ENCODE measurements around the gene ST6GAL1. TPM values are rescaled to one million over a fixed set of nuclear protein-coding genes. Genes with fewer than 3 reads are reported as not detected.
"Not testable (repeated sequence)": the region's sequence is repeated elsewhere in the genome, so short reads cannot be mapped to it uniquely, and the experiment has no call there.

The ST6GAL1 gene
- total RNA-seq, 1 donor from 2014 or later = 410 TPM

DNA sequence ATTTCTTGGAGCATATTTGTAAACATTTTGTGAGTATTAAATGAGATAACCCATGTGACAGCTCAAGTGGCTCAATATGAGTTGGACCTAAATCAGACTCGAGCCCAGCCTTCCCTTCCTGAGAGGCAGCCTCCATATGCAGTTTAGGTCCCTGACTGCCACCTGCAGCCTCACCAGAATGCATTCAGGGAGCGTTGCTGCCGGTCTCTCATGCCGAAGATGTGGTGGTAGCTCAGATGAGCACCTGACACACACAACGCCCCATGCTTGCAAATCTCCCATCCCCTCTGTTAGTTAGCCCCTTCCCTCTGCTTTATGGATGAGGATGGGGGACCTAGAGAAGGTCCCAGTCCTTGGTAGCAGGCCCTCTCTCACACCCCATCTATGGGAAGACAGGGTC is 9.2 kb downstream of the ST6GAL1 start:
- DNase-seq (ENCODE audit: low spot score) (no peak), ATAC-seq (no peak)

DNA sequence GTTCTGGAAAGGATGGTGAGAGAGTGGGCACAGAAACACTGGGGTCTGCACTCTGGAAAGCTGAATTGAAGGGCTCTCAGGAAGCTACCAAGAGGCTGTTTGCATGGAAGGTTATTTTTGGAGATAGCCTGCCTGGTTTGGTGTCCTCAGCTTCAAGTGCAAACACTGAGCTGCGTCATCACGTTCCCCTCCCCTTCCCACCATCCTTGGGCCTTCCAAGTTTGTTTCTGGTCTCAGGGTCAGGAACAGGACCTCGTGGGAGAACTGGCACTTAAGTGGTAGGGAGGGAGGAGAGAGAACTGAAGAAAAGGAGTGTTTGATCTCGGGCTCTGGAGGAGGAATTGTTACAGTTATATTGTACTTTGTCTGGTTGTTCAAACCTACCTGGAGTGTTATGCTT is 10.6 kb downstream of the ST6GAL1 start:
- no peak for ATAC-seq
- DNase-seq (ENCODE audit: low spot score) = no peak

DNA sequence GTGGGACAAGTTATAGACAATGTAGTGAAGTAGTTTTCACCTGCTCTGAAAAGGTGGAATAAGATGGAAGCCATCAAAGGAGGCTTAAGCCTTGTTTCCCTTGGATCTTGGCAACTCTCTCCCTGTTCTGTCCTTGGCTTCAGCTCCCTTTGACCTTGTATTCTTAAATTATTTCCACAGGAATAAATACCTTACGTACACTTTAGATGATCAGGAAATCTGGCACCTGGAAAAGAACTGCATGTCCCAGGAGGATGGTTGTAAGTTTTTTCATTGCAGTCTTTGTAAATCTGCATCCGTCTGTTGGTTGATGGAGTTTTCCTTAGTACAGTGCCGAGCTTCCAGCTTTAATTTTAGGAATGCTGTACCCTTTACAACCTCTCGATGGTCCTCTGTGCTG is 11.8 kb downstream of the ST6GAL1 start:
- DNase-seq (ENCODE audit: low spot score) = no peak
- ATAC-seq = no peak

DNA sequence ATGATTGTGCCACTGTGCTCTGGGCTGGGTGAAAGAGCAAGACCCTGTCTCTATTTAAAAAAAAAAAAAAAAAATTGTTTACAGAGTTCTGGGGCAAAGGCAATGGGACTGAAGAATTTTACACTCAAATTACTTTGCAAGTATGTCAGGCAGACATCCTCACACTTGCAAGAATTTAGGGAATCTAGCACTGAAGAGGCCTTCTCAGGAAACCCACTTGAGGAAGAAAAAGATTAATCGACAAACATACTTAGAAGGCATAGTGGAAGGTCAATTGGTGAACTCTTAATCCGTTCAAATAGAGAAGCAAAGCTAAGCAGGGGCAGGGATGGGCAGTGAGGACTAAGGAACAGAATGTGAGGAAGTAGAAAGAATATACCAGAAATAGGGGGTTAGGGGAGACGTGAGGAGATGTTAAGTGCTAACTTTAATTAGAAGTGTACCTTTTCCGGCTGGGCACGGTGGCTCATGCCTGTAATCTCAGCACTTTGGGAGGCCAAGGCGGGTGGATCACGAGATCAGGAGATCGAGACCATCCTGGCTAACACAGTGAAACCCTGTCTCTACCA is 15.0 kb downstream of the ST6GAL1 start:
- ATAC-seq = no peak

DNA sequence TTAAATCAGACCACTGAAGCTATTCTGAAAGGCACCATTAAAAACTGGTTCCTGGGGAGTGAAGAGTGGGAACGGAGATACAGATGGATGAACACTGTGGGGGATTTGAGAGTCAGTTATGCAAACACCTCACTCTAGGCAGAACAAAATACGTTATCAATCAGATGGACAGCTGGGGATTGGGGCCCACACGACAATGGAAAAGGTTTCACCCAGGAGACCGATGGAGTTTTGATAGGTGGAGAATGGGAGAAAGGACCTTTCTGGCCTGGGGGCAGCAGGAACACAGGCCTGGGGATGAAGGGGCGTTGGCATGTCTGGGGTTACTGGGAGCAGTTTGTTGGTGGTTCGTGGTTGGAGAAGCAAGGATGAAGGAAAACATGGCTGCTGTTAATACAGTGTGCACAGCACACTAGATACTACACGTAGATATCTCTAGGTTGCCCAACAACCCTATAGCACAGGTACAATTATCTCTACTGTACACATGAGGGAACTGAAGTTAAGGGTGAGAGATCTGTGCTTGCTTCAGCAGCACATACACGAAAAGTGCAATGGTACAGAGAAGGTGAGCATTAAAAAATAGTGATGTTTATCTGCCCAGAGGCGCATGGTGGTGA is 16.5 kb downstream of the ST6GAL1 start:
- no peak for DNase-seq (ENCODE audit: low spot score)
- ATAC-seq = no peak

More for the DNA sequence above, 15.0 kb downstream of the ST6GAL1 start:
- DNase-seq (ENCODE audit: low spot score) = no peak

DNA sequence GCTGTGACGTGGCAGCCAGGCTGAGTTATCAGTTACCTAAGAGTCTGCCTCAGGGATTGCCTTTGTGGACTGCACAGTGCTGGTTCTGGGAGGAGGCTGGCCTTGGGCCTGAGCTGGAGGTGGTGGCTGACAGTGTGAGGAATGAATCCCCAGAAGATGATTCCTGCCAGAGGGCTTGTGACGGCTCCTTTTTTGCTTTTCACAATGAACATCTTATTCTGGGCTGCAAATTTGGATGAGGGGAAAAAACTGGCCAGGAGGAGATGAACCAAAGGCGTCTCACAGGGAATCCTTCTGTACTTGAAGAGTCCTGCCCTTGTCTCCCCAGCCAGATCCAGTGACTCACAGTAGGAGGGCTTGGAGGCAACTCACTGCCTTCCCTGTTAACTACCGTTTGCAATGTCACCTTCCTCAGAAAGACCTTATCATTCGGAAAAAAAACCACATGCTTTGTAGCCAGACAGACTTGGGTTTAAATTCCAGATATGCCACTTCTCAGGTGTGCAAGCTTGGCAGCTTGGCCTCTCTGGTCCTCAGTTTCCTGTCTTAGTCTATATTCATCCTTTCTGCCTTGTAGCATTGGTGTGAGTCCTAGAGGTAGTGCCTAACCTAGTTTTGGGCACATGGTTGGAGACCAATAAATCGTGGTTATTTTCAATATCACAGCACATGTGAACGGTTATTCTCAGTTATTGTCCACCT is 19.1 kb downstream of the ST6GAL1 start:
- DNase-seq (ENCODE audit: low spot score) (no peak), ATAC-seq (no peak)

DNA sequence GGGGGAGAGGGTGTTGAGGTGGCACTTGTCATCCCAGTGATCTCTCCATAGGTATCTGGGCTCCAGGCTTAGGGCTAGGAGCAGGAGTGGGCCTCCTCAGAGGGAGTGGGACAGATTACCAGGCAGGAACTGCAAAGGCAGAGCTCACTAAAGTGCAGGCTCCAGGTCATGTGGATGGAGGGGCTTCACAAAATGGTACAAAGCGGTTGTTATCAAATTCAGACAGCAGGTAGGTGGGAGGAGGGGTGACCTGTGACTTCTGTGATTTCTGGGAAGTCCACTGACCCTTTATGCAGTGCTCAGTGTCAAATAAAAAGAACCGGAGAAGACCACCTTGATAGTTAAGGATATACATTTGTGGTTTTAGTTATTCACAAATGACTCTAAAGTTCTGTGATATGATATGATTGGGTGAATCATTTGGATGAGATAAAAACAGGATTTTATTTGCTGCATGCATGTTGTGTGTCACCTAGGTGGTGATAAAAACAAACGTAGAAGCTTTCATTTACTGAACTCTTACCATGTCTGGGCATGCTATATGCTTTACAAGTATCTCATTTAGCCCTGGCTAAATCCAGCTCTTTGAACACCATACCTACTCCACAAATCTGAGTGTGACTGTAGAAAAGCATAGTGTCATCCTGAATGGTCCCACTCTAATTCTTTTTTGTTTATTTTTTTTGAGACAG is 20.2 kb downstream of the ST6GAL1 start:
- no peak for DNase-seq (ENCODE audit: low spot score)
- ATAC-seq = no peak

DNA sequence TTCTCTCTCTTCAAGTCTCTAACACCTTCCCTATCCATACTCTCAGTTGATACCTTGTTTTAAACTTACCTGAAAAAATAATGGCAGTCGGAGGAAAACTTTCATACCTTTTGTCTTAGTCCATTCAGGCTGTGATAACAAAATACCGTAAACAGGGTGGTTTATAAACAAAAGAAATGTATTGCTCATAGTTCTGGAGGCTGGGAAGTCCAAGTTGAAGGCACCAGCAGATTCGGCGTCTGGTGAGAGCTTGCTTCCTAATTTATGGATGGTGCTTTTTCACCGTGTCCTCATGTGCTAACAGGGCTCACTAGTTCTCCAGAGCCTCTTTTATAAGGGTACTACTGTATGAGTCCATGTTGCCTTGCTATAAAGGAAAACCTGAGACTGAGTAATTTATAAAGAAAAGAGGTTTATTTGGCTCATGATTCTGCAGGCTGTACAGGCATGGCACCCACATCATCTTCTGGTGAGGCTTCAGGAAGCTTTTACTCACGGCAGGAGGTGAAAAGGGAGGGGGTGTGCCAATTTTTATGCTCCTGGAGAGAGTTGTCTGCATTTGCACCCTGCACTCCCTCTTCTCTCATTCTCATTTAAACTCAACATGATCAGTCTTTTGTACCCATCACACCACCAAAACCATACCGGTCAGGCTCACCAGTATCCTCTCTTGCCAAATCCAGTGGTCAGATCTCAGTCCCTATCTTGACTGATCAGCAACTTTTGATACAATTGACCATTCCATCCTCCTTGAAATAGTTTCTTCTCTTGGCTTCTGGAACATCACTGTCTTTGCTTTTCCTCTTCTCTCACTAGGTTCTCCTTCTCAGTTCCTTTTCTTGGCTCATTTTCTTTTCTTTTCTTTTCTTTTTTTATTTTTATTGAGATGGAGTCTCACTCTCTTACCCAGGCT is 21.6 kb downstream of the ST6GAL1 start:
- DNase-seq (ENCODE audit: low spot score) (no peak), ATAC-seq (no peak)

DNA sequence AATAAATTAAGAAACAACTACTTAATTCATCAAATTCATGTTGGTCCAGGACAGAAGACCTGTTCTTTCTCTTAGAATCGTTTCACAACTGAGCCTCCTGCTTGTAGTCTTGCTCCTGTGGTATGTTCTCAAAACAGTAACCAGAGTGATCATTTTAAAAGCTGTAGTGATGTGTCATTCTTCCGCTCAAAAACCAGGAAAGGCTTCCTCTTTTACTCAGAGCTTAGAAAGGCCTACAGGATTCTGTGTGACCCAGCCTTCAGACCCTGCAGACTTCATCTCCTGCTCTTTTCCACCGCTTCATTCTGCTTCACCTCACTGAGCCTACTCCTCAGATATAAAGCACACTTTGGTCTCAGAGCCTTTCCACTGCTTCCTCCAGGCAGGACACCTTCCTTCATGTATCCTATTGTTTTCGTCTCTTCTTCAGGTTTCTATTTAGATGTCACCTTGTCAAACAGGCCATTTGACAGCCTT is 22.7 kb downstream of the ST6GAL1 start:
- no peak for DNase-seq (ENCODE audit: low spot score)
- peak; percentile 20 for ATAC-seq

DNA sequence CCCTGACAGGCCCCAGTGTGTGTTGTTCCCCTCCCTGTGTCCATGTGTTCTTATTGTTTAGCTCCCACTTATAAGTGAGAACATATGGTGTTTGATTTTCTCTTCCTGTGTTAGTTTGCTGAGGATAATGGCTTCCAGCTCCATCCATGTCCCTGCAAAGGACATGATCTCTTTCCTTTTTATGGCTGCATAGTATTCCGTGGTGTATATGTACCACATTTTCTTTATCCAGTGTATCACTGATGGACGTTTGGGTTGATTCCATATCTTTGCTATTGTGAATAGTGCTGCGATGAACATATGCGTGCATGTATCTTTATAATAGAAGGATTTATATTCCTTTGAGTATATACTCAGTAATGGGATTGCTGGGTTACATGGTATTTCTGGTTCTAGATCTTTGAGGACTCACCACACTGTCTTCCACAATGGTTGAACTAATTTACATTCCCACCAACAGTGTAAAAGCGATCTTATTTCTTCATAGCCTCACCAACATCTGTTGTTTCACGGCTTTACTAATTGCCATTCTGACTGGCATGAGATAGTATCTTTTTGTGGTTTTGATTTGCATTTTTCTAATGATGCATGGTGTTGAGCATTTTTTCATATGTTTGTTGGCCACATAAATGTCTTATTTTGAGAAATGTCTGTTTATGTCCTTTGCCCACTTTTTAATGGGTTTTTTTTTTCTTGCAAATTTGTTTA is 23.8 kb downstream of the ST6GAL1 start:
- not testable (repeated sequence) for DNase-seq (ENCODE audit: low spot score); ATAC-seq

DNA sequence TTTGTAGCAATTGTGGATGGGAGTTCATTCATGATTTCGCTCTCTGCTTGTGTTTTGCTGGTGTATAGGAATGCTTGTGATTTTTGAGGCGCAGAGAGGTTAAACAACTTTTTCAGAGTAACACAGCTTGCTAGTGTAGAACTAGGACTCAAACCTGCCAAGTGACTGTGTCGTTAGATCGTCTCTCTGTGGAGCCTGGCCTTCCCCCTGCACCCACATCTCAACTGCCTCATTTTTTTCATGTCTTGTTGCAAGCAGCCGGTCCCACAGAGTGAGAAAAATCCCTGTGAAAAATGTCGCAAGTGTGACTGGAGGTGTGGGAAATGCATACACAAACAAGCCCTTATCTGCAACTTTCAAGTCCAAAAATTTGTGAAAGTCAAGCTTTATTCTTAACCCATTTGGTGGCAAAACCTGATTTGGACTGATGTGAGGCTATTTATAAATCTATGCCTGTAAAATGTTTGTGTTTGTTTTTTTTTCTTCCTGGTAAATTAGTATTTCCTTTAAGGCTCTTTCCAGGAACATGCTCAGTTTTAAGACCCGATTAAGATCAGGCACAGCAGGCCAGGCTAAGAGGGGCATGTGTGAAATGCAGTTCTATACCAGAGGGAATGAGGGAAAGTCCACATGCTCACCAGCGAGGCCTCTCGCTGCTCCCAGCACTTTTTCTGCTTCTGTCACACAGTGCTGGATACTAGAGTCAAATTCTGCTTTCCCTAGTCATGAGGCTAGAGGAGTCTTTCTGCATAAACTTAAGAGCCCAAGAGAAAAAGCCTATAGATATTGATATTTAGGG is 25.8 kb downstream of the ST6GAL1 start:
- ATAC-seq (peak; percentile 23), DNase-seq (ENCODE audit: low spot score) (no peak)

DNA sequence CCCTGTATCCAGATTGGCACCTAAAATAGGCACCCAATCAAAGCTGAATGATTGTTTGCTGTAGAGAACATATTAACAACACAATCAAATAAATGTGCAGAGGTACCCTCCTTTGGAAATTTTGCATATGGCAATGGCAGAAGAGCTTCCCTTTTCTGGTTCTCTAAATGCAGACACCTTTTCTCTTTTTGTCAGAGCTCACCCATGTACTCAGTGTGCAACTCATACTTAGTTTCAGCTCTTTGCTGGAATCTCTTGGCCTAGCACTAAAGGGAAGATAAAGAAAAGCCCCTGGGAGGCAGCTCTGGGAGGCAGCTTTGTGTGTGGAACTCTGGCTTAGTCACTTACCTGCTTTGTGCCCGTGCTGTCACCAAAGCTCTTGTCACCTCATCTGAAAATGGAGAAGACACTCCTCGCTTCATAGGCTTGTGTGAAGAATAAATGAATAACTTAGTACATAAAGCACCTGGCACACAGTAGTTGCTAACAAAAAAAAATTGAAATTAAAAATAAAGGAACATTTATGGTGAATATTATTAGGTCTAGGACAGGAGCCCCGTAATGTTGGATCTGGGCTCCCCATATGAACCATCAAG is 28.8 kb downstream of the ST6GAL1 start:
- DNase-seq (ENCODE audit: low spot score) (no peak), ATAC-seq (no peak)

DNA sequence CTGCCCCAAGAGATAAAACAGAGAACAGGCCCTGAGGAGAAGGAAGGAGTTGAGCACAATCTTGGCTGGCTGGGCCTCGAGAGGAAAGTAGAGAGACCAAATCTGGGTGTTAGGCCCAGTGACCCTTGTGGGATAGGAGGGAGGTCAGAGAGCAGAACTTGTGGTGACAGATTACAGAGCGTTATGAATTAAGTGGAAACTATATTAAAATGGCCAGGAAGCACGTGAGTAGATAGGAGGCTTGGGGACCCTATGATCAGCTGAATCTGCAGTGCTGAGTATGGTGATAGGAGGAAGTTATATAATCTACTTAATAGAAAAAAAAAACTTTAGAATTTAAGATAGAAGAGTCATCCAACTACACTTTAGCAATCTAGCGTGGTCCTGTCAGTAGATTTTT is 30.0 kb downstream of the ST6GAL1 start:
- ATAC-seq = peak; percentile 75
- DNase-seq (ENCODE audit: low spot score) = no peak

DNA sequence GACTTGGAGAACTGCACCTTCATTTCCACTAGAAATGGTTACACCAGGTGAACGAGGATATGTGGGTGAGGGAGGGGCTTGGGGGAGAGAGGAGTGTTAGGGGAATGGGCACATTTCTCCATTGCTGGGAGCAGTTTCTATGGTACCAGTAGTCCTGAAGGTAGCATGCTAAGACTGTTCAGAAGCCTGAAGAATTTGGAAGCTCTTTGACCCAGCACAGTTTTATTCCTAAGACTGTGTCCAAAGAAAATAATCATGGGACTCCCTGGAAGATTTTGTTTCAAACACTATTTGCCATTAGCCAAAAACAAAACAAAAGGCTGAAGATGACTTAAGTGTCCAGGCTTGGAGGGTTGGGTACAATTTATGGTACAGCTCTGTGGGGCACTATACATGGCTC is 32.1 kb downstream of the ST6GAL1 start:
- ATAC-seq = no peak
- DNase-seq (ENCODE audit: low spot score) = no peak

DNA sequence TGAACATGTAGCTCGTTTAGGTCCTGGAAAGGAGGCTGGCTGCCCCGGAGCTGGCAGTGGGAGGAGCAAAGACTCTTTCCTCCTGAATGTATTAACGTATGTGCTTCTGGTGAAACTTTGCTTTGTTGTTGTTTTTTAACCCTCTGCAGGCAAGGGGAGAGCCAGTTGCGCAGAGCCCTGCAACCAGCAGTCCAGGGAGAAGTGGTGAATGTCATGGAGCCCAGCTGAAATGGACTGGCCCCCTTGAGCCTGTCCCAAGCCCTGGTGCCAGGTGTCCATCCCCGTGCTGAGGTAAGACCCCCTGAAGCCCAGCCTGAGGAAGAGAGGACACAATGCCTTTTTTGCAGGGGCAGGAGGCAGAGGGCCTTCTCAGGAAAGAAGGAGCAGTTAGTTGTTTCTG is 33.3 kb downstream of the ST6GAL1 start:
- DNase-seq (ENCODE audit: low spot score) = no peak
- ATAC-seq = no peak

DNA sequence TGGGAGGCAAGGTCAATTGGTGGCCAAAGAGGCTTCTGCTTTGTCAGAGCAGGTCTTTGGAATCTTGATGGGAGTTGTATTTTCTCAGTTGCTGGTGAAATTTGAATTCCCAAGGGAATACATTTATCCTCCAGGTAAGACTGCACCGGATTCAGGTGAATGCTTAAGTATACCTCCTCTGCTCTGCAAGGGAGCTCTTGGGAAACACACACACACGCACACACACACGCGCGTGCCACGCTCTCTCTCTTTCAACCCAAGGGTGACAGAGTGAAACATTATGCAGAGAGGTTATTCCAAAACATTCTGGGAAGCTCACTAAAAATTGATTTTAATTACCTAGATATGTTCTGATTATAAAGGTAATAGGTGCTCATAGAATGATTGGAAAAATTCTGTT is 33.7 kb downstream of the ST6GAL1 start:
- ATAC-seq (no peak), DNase-seq (ENCODE audit: low spot score) (no peak)

DNA sequence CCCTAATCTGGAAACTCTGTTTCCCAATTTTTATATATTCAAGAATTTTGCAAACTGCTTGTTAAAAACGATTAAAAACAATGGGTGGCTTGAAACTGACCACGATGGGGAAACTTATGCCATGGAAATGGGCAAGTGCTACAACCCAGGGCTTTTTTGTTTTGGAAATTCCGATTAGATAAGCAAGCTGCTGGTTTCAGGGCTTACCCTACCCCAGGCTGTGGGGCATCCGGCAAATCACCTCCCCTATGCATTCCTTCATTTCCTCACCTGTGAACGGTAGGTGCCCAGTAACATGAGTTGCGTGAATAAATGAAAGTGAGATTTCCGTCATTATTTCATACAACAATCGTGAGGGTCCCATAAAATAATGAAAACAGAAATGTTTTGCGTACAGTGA is 34.3 kb downstream of the ST6GAL1 start:
- DNase-seq (ENCODE audit: low spot score) (no peak), ATAC-seq (no peak)

DNA sequence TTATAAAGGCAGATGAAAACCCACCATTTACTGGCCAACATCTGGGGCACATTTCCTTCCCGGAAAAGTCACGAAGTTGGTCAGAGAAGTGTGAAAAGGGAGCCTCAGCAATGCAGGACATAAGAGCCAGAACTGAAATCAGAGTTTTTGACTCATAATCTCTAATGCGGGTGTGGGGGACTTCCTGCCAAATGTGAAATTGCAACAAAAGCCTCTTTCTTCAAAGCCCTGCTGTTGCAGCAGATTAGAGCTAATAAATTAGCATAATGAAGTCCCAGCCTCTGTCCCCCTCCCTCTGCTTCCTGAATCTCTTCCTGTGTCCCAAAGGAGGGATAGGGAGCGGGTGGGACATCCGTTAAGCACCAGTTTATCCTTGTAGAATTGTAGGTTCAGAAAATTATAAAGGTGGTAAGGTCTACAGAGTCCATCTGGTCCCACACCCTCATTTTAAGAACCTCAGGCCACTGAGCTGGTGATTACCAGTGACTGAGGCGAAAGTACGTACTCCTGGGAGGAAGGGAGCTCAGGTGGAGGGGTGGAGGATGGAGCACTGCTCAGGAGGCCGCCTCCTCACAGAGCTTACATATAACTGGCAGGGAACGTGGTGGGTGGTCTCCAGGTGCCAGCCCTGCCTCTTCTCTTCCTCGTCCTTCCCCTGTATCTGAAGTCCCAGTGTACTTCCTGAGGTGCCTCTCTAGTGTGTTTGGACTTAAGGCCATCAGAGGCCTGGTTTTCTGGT is 35.0 kb downstream of the ST6GAL1 start:
- ATAC-seq = no peak
- no peak for DNase-seq (ENCODE audit: low spot score)

All from left lobe of liver (tissue), 2 donors.